Activated naive CD4-positive, alpha-beta T cell treated with anti-CD3 and anti-CD28 coated beads for 36 hours (primary cell): ENCODE data around the gene KRT40. TPM values are rescaled to one million over a fixed set of nuclear protein-coding genes. Genes with fewer than 3 reads are reported as not detected.

Source experiments
- CTCF ChIA-PET: fragments of 350-600 bp; sonication (Branson Sonifier 250); formaldehyde crosslinking; loops from one replicate; lab custom pipeline; 2021; ENCODE audit warnings: antibody characterized with exemption; lab: Charles Lee
- DNase-seq: peaks from one replicate; pipeline ENCODE4 v3.0.0-alpha.2; 2020
- H3K27ac Mint-ChIP-seq: one replicate; pipeline ENCODE4 v1.8.0; 2021; ENCODE audit warnings: mild to moderate bottlenecking, mixed read lengths
- H3K27me3 Mint-ChIP-seq: one replicate; pipeline ENCODE4 v1.8.0; 2021; ENCODE audit warnings: low read depth, mixed read lengths
- H3K36me3 Mint-ChIP-seq: one replicate; pipeline ENCODE4 v1.8.0; 2021; ENCODE audit warnings: low read depth, mixed read lengths
- H3K4me1 Mint-ChIP-seq: one replicate; pipeline ENCODE4 v1.8.0; 2021; ENCODE audit warnings: low read depth, mixed read lengths
- H3K4me3 Mint-ChIP-seq: one replicate; pipeline ENCODE4 v1.8.0; 2021; ENCODE audit warnings: mild to moderate bottlenecking, moderate library complexity, mixed read lengths
- H3K9me3 Mint-ChIP-seq: one replicate; pipeline ENCODE4 v1.8.0; 2021; ENCODE audit warnings: mixed read lengths
- intact Hi-C: fragments of 100-400 bp; cut with micrococcal nuclease; formaldehyde crosslinking; loops from one replicate; pipeline ENCODE4 v1.15.1; 2023
- total RNA-seq, 2 experiments: library from RNA; stranded (reverse); gene quantifications; one replicate each; pipeline ENCODE4 v1.2.3, GENCODE V29; 2021

KRT40 gene
- total RNA-seq, result not detected

DNA sequence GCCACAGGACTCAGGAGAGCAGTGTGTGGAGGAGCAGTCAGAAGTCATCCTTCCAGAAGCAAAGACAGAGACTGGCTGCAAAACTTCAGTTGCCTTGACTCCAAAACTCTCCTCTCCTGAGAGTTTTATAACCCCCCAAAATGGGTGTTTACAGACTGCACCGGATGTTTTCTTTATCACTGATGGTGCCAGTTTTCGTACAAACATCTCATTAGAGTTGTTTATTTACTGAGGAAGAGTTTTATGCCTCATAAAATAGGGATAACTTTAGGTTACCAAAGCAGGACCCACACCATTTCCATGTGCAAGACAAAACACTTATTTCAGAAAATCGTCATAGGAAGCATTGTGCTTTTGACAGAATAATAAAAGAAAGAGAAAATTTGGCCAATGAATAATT, at the start of gene KRT40:
KRT40 (minus strand) TSS at position 101 of the 400 bp plus-strand sequence; CDS start at position 48, 53 bp downstream.
- intact Hi-C loops, result no loop called here
- H3K27ac Mint-ChIP-seq, result no peak within 1 kb of the TSS
- H3K9me3 Mint-ChIP-seq, result no peaks in the 10 kb centered on the region
- DNase-seq, result no peak
- no peak within 1 kb of the TSS for H3K4me3 Mint-ChIP-seq
- H3K36me3 Mint-ChIP-seq, result no peaks in the 10 kb centered on the region
- CTCF ChIA-PET, result no interaction called here
- H3K4me1 Mint-ChIP-seq, result no peaks in the 10 kb centered on the region
- H3K27me3 Mint-ChIP-seq, result peaks cover 9% of the 10 kb centered on the region

DNA sequence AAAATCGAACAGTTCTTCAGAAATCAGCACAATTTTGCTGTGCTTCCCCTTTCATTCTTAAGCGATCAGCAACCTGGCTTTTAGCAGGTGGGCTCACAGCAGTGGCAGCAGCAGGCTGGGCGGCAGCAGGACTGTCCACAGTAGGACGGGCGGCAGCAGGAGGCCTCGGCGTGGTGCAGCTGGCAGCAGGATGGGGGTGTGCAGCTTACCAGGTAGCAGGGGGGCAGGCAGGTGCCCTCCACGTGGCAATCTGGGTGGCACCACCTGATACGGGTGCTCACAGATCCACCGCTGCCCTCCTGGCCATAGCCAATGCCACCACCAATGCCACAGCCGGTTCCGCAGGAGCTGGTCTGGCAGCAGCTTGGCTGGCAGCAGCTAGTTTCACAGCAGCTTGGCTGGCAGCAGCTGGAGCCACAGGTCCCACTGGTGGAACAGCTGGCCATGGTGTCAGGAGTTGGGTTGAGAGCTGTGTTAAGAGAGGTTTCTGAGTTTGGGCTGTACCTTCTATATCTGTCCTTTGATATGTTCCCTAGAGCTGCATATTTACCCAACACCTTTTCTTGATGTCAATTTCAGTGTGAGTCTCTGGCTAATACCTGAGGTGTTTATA, 45.6 kb upstream of the KRT40 start, which contains the start of gene KRTAP1-4:
KRTAP1-4 (minus strand) TSS at position 563 of the 613 bp plus-strand sequence; CDS start at position 446, 117 bp downstream.
- Mint-ChIP-seq H3K36me3 (no peaks in the 10 kb centered on the region), H3K4me1 (no peaks in the 10 kb centered on the region), H3K9me3 (no peaks in the 10 kb centered on the region), H3K27ac (no peak within 1 kb of the TSS), H3K4me3 (no peak within 1 kb of the TSS), H3K27me3 (peaks cover 6% of the 10 kb centered on the region)
- DNase-seq, result no peak
- CTCF ChIA-PET, result no interaction called here
- intact Hi-C loops, result no loop called here

DNA sequence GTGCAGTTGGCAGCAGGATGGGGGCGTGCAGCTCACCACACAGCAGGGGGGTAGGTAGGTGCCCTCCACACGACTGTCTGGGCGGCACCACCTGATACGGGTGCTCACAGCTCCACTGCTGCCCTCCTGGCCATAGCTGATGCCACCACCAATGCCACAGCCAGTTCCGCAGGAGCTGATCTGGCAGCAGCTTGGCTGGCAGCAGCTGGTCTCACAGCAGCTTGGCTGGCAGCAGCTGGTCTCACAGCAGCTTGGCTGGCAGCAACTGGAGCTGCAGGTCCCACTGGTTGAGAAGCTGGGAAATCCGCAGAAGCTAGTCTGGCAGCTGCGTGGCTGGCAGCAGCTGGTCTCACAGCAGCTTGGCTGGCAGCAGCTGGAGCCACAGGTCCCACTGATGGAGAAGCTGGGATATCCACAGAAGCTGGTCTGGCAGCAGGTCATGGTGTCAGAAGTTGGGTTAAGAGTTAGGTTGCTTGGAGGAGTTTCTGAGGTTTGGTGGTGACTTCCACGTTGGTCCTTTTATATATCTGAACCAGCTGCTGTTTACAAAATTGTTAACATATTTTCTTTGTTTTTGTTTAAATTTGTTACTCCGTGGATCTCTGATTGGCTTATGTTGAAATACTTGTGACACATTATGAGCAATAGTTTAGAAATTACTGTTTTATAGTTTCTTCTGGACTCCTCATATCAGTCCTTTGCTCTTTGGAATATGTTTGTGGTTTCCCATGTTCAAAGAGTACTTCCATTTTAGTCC, 42.8 kb upstream of the KRT40 start, which contains the start of gene KRTAP1-5:
KRTAP1-5 (minus strand) TSS at position 494 of the 757 bp plus-strand sequence; CDS start at position 441, 53 bp downstream.
- Mint-ChIP-seq H3K27ac (no peak within 1 kb of the TSS), H3K27me3 (peaks cover 8% of the 10 kb centered on the region), H3K4me3 (no peak within 1 kb of the TSS), H3K36me3 (no peaks in the 10 kb centered on the region), H3K9me3 (no peaks in the 10 kb centered on the region), H3K4me1 (no peaks in the 10 kb centered on the region)
- intact Hi-C loops, result no loop called here
- no peak for DNase-seq
- CTCF ChIA-PET, result no interaction called here

DNA sequence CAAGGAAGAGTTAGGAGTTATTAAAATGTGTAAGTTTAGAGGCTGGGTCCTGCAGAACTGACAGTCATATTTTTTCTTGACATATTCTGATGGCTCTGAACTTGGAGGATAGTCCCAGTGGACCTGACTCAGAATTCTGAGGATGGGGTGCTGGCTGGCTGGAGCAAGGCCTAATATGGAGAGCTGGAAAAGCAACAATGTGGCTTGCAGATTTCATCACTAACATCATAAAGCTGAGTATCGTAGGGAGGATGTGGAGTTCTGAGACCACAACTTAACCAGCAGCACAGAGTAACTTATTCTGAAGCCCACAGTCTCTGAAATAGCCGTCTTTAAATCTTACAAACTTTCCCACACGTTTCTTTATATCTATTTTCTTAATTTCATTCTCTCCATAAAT, 40.6 kb upstream of the KRT40 start:
- H3K36me3 Mint-ChIP-seq, result no peaks in the 10 kb centered on the region
- H3K4me1 Mint-ChIP-seq, result no peaks in the 10 kb centered on the region
- no peaks in the 10 kb centered on the region for H3K9me3 Mint-ChIP-seq
- H3K4me3 Mint-ChIP-seq, result no peak overlapping the region
- H3K27ac Mint-ChIP-seq, result no peak overlapping the region
- H3K27me3 Mint-ChIP-seq, result peaks cover 5% of the 10 kb centered on the region
- CTCF ChIA-PET, result no interaction called here
- intact Hi-C loops, result no loop called here
- no peak for DNase-seq

DNA sequence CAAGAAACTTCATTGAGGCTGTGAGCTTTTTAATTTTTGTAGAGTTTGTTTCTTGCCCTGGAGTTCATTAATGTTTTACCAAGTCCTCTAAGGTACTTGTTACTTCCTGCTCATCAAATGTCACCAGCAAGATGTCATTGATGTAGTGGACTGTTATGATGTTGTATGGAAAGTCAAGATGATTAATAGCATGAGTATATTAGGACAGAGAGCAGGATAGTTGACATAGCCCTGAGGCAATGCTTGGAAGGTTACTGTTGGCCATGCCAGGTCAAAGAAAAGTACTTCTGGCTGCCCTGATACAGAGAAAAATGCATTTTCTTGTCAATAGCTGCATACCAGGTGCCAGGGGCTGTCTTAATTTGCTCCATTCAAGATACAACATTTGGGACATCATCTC, 36.2 kb upstream of the KRT40 start:
- no peak overlapping the region for H3K4me3 Mint-ChIP-seq
- intact Hi-C loops, result no loop called here
- H3K27ac Mint-ChIP-seq, result no peak overlapping the region
- no peaks in the 10 kb centered on the region for H3K9me3 Mint-ChIP-seq
- no peaks in the 10 kb centered on the region for H3K4me1 Mint-ChIP-seq
- CTCF ChIA-PET, result interaction anchor here (0.7 kb wide), 1 partner anchor 15 kb away, joined by 3 read pairs; no protein-coding TSS in a partner anchor
- H3K36me3 Mint-ChIP-seq, result no peaks in the 10 kb centered on the region
- DNase-seq, result no peak
- H3K27me3 Mint-ChIP-seq, result peaks cover 2% of the 10 kb centered on the region

DNA sequence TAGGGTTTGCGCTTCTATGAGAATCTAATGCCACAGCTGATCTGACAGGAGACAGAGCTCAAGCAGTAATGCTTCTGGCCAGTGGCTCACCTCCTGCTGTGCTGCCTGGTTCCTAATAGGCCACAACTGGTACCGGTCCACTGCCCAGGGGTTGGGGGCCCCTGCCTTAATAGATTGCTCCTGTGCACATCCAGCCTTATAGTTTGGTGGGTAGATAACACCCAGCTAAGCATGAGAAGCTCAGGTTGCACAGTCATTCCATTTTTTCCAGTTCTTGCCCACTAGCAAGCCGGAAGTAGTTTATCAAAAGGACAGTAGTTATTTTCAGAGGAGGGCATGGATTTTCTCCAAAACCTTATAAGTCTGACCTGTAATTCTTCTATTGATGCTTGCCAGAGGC, 35.3 kb upstream of the KRT40 start:
- CTCF ChIA-PET, result interaction anchor here (0.6 to 0.7 kb wide), 3 partner anchors 14 to 413 kb away, joined by 3 to 4 read pairs (median 4); no protein-coding TSS in a partner anchor
- DNase-seq, result no peak
- no peaks in the 10 kb centered on the region for H3K9me3 Mint-ChIP-seq

DNA sequence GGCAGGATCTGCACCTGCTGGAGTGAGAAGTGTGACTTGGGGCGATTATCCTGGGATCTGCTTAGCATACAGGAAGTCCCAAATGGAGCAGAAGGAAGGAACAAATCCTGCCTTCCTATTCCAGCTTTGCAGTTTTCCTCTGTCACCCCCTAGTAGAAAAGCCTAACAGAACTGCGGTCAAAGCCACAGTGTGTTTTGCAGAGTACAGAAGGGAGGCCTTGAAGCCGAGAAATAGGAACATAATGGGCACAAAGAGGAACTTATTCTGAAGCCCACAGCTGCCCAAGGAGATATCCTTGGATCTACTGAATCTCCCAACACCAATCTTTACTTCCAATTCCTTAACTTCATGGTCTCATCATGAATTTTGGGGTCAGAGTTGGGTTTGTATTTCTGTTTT, 34.4 kb upstream of the KRT40 start:
- H3K27me3 Mint-ChIP-seq, result peaks cover 2% of the 10 kb centered on the region
- H3K36me3 Mint-ChIP-seq, result no peaks in the 10 kb centered on the region
- H3K4me1 Mint-ChIP-seq, result no peaks in the 10 kb centered on the region
- DNase-seq, result no peak
- H3K27ac Mint-ChIP-seq, result no peak overlapping the region
- H3K4me3 Mint-ChIP-seq, result no peak overlapping the region
- CTCF ChIA-PET, result no interaction called here
- H3K9me3 Mint-ChIP-seq, result no peaks in the 10 kb centered on the region
- intact Hi-C loops, result no loop called here

More for the DNA sequence above, 35.3 kb upstream of the KRT40 start:
- no peaks in the 10 kb centered on the region for H3K36me3 Mint-ChIP-seq
- peaks cover 2% of the 10 kb centered on the region for H3K27me3 Mint-ChIP-seq
- no peaks in the 10 kb centered on the region for H3K4me1 Mint-ChIP-seq
- intact Hi-C loops, result no loop called here
- no peak overlapping the region for H3K4me3 Mint-ChIP-seq
- no peak overlapping the region for H3K27ac Mint-ChIP-seq

DNA sequence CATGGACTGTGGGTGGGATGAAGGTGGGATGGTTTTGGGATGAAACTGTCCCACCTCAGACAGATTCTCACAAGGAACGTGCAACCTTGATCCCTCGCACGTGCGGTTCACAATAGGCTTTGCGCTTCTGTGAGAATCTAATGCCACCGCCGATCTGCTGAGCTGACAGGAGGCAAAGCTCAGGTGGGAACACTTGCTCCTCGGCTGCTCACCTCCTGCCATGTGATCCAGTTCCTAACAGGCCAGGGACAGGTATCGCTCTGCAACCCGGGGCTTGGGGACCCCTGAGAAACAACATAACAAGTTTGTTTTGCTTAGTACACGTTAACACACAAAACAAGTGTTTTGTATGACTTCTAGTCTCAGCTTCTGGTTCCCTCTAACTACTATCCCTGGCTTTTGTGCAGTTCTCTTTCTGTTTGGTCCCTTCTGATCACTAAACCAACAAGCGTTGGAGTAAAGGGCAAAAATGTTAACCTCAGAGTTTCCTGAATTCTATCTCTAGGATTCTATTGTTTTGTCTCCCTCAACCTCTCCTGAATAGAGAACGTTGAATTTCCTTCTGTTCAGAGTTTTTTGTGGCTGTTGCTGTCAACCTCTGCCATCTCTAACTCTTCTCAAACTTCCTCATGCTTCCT, 32.6 kb upstream of the KRT40 start:
- CTCF ChIA-PET, result no interaction called here
- no peaks in the 10 kb centered on the region for H3K9me3 Mint-ChIP-seq

DNA sequence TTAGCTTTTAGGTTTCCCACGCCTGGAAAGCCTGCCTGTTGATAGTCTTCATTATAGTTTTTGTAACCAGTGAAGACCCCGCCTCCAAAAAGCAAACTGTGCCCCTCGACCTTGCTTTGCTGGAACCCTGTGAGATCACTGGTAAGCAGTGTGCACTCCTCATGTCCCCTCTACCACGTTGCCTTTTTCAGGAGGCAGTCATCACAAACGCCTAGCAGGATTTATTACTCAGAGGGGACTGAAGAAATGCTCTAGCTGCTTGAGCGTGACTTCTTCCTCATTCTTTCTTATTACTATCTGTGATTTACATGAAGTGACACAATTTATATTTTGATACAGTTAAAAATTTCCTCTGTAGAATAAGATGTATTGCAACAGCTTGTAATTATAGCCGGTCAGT, 31.3 kb upstream of the KRT40 start:
- no peaks in the 10 kb centered on the region for H3K36me3 Mint-ChIP-seq
- no peak overlapping the region for H3K27ac Mint-ChIP-seq
- DNase-seq, result no peak
- no peaks in the 10 kb centered on the region for H3K27me3 Mint-ChIP-seq
- intact Hi-C loops, result no loop called here
- no peak overlapping the region for H3K4me3 Mint-ChIP-seq
- H3K9me3 Mint-ChIP-seq, result no peaks in the 10 kb centered on the region
- CTCF ChIA-PET, result no interaction called here
- H3K4me1 Mint-ChIP-seq, result no peaks in the 10 kb centered on the region

More for the DNA sequence above, 32.6 kb upstream of the KRT40 start:
- no peak overlapping the region for H3K27ac Mint-ChIP-seq
- intact Hi-C loops, result no loop called here
- no peak overlapping the region for H3K4me3 Mint-ChIP-seq
- DNase-seq, result no peak
- H3K27me3 Mint-ChIP-seq, result no peaks in the 10 kb centered on the region
- no peaks in the 10 kb centered on the region for H3K4me1 Mint-ChIP-seq
- no peaks in the 10 kb centered on the region for H3K36me3 Mint-ChIP-seq

DNA sequence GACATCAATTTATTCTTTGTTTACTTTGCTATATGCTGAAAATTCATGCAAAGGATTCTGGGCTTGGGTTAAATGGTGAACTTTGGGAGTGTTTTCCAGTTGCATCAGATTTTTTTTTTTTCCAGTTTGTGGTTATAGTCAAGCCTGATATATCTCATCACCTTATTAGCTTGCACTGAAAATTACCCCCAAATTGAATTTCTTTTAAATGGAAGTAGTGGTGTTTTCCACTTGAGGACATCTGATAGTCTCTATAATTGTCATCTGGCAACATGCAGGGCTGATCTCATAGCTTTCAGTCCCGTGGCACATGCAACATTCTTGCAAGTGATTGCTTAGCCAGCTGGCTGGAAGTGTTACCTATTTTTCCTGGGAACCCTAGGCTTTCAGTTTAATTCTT, 29.5 kb upstream of the KRT40 start:
- CTCF ChIA-PET, result no interaction called here
- Mint-ChIP-seq H3K4me1 (no peaks in the 10 kb centered on the region), H3K4me3 (no peak overlapping the region), H3K27me3 (no peaks in the 10 kb centered on the region), H3K27ac (no peak overlapping the region), H3K36me3 (no peaks in the 10 kb centered on the region), H3K9me3 (no peaks in the 10 kb centered on the region)
- intact Hi-C loops, result no loop called here
- DNase-seq, result no peak

DNA sequence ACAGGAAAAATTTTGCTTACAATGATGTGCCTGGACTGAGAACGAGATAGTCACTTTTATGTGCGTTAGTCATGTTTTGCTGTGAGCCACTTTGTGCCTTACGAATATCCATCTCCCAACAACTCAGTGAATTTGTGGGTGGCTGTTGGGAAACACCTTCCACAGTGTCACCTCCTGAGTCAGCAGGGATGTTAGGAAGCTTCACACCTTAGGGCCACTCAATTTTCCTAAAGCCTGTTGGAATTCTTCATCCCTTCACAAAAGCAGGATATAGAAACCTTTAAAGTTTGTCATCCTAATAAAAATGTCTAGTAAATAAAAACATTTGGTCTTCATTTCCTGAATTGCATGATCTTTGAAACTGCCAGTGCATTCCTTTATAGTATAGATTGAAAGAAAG, 29.1 kb upstream of the KRT40 start:
- intact Hi-C loops, result no loop called here
- H3K27ac Mint-ChIP-seq, result no peak overlapping the region
- CTCF ChIA-PET, result no interaction called here
- no peaks in the 10 kb centered on the region for H3K9me3 Mint-ChIP-seq
- H3K27me3 Mint-ChIP-seq, result no peaks in the 10 kb centered on the region
- no peaks in the 10 kb centered on the region for H3K36me3 Mint-ChIP-seq
- H3K4me1 Mint-ChIP-seq, result no peaks in the 10 kb centered on the region
- DNase-seq, result no peak
- H3K4me3 Mint-ChIP-seq, result no peak overlapping the region

DNA sequence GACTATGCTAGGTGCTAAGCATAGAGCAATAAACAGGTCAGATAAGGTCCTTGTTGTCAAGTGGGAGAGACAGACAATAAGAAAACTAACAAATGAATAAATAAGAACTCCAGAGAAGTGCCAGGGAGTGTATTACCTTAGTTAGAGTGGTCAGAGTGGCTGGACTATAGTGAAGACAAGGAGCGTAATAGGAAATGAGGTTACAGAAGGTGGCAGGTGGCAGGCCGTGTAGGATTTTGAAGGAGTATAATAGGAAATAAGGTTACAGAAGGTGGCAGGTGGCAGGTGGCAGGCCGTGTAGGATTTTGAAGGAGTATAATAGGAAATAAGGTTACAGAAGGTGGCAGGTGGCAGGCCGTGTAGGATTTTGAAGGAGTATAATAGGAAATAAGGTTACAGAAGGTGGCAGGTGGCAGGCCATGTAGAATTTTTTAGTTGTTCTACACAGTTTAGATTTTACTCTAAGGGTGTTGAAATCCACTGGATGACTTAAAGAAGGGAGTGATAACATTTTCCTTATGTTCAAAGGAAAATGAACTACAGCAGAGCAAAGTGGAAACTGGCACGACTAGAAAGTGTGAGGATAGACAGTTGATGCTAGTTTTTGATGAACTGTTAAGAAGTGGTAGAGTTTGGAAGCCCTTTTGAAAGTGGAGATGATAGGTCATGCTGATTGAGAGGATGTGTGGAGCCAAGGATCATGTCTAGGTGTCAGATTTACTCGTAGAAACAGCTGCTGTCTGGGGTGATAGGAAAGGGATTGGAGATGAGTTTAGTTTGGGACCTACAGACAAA, 28.4 kb upstream of the KRT40 start:
- H3K4me1 Mint-ChIP-seq, result no peaks in the 10 kb centered on the region
- no peaks in the 10 kb centered on the region for H3K36me3 Mint-ChIP-seq

More for the DNA sequence above, 28.4 kb upstream of the KRT40 start:
- no peak overlapping the region for H3K27ac Mint-ChIP-seq
- DNase-seq, result no peak
- no peaks in the 10 kb centered on the region for H3K27me3 Mint-ChIP-seq
- no peak overlapping the region for H3K4me3 Mint-ChIP-seq
- intact Hi-C loops, result no loop called here
- CTCF ChIA-PET, result no interaction called here
- no peaks in the 10 kb centered on the region for H3K9me3 Mint-ChIP-seq
